Activated CD4-positive, CD25-positive, alpha-beta regulatory T cell (primary cell): ENCODE results near the gene ZAR1L.
"Not testable (repeated sequence)": the region's sequence is repeated elsewhere in the genome, so short reads cannot be mapped to it uniquely, and the experiment has no call there.

Source experiments
- DNase-seq, 4 experiments: peaks; one replicate each; lab custom pipeline; 2025; lab: John Stamatoyannopoulos, UW

The ZAR1L gene, protein sequence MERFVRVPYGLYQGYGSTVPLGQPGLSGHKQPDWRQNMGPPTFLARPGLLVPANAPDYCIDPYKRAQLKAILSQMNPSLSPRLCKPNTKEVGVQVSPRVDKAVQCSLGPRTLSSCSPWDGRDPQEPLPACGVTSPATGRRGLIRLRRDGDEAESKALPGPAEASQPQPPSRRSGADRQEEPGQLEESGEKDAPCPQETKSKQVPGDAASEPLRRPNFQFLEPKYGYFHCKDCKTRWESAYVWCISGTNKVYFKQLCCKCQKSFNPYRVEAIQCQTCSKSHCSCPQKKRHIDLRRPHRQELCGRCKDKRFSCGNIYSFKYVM

DNA sequence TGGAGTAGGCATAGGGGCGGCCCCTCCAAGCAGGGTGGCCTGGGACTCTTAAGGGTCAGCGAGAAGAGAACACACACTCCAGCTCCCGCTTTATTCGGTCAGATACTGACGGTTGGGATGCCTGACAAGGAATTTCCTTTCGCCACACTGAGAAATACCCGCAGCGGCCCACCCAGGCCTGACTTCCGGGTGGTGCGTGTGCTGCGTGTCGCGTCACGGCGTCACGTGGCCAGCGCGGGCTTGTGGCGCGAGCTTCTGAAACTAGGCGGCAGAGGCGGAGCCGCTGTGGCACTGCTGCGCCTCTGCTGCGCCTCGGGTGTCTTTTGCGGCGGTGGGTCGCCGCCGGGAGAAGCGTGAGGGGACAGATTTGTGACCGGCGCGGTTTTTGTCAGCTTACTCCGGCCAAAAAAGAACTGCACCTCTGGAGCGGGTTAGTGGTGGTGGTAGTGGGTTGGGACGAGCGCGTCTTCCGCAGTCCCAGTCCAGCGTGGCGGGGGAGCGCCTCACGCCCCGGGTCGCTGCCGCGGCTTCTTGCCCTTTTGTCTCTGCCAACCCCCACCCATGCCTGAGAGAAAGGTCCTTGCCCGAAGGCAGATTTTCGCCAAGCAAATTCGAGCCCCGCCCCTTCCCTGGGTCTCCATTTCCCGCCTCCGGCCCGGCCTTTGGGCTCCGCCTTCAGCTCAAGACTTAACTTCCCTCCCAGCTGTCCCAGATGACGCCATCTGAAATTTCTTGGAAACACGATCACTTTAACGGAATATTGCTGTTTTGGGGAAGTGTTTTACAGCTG lies at the start of gene ZAR1L, which contains the start of gene BRCA2:
ZAR1L (minus strand) TSS at position 126 of the 790 bp plus-strand sequence. CDS start 3,438 bp downstream, outside the sequence.
BRCA2 (plus strand) TSS at position 271 of the 790 bp plus-strand sequence. CDS start 953 bp downstream, outside the sequence.
- DNase-seq = peak; percentile 71 to 82 (median 76)

DNA sequence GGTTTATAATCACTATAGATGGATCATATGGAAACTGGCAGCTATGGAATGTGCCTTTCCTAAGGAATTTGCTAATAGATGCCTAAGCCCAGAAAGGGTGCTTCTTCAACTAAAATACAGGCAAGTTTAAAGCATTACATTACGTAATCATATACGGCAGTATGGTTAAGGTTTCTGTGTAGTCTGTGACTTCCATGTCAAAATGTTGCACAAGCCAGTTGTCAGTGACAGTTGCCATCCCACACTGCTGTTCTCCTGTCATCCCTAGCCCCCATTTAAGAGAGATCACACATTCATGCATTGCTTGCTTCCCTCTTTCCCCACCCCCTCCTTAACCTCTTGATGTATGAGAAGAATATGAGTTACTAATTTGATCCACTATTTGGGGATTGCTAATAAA lies 47.4 kb upstream of the ZAR1L start:
- no peak for DNase-seq

DNA sequence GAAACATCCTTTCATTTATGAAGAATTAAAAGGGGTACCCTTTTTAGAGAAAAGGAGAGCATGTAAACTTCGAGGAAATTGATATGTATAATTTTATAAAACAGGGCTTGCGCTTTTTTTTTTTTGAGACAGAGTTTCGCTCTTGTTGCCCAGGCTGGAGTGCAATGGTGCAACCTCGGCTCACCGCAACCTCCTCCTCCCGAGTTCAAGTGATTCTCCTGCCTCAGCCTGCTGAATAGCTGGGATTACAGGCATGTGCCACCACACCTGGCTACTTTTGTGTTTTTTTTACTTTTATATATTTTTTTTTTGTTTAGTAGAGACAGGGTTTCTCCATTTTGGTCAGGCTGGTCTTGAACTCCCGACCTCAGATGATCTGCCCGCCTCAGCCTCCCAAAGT lies 40.8 kb upstream of the ZAR1L start:
- DNase-seq = not testable (repeated sequence)

DNA sequence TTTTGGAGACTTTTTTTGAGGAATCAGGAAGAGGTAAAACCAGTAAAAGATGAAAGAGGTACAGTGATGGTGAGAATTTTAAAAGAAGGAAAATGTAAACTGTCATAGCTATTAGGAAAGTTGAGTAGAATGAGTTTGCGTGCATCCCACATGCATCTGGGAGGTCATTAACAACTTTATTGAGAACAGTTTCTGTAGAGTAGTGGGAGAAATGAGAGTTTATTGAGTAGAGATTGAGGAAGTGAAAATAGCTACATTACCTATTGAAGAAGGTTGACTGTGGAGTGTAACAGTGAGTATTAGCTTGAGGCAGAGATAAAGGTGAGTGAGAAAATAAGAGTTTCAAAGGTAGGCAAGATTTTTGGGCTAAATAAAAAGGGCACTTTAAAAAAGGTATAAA lies 38.9 kb upstream of the ZAR1L start:
- no peak for DNase-seq

DNA sequence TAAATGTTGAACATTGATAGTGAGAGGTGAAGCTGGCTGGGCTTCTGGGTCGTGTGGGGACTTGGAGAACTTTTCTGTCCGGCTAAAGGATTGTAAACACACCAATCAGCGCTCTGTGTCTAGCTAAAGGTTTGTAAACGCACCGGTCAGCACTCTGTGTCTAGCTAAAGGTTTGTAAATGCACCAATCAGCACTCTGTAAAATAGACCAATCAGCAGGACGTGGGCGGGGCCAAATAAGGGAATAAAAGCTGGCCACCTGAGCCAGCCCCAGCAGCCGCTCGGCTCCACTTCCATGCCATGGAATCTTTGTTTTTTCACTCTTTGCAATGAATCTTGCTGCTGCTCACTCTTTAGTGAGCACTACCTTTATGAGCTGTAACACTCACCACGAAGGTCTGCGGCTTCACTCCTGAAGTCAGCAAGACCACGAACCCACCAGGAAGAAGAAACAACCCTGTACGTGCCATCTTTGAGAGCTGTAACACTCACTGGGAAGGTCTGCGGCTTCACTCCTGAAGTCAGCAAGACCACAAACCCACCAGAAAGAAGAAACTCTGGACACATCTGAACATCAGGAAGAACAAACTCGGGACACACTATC lies 35.8 kb upstream of the ZAR1L start:
- DNase-seq = not testable (repeated sequence)

DNA sequence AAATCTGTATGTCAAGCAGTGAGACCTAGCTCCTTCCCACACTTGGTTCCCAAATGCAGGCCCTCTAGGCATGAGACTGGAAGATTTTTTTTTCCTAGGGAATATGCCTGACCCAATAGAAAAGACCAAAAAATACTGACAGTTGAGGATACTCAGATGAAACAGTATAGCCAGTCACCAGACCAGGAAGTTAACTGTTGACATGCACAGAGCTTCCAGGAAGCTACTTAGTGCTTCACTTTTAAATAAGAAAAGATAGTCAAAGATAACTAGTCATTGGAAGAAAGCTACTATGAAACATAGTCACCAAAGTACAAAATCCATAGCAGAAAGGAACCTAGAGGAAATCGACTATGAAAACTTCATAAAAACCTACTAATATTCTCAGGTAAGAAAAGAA lies 32.5 kb upstream of the ZAR1L start:
- DNase-seq = no peak

DNA sequence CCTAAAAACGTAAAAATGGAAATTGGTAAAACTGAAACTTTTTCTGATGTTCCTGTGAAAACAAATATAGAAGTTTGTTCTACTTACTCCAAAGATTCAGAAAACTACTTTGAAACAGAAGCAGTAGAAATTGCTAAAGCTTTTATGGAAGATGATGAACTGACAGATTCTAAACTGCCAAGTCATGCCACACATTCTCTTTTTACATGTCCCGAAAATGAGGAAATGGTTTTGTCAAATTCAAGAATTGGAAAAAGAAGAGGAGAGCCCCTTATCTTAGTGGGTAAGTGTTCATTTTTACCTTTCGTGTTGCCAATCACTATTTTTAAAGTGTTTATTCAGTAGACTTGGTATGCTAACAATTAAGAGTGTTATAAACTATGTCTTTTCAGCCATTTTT lies 25.8 kb upstream of the ZAR1L start:
- DNase-seq = no peak

DNA sequence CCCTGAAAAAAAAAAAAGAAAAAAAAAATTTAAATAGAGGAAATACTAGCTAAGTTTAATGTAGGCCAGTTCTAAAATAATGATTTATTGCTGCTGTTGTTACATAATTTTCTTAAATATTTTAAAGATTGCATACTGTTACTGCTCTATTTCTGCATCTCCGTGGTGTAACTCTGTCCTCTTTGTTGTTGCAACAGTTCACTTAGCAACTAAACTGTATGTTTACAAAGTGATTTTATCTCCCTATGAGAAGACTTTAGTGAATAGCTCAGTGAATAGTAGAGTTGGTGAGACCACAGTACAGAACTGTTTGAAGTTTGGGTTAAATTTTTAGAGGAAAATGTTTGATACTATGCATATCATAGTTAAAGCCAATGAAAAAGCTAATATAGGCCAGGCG lies 19.5 kb upstream of the ZAR1L start:
- no peak for DNase-seq

DNA sequence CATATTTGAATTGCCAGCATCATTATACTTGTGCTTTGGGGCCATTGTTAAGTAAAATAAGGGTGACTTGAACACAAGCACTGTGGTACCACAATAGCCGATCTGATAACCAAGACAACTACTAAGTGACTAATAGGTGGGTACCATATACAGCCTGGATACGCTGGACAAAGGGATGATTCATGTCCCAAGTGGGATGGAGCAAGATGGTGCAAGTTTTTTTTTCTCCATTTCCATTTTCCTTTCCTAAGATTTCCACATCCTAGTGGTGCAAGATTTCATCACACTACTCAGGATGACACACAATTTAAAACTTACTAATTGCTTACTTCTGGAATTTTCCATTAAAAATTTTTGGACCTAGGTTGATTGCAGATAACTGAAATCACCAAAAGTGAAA lies 15.3 kb upstream of the ZAR1L start:
- DNase-seq = no peak

DNA sequence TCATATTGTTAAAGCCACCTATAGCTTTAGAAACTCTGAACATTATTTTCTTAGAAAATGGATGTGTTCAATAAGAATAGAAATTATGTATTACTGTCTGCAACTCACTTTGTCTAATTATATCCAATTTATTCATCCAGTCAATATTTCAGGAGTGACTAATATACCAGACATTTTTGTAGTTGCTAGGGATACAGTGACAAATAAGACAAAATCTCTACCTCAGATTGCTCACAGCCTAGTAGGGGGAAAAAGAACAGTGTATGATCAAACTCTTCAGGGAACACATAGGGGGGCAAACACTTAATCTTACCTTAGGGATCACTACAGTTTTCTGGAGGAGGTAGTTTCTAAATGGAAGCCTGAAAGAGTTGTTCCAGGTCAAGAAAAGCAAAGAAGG lies 8.7 kb upstream of the ZAR1L start:
- no peak for DNase-seq

DNA sequence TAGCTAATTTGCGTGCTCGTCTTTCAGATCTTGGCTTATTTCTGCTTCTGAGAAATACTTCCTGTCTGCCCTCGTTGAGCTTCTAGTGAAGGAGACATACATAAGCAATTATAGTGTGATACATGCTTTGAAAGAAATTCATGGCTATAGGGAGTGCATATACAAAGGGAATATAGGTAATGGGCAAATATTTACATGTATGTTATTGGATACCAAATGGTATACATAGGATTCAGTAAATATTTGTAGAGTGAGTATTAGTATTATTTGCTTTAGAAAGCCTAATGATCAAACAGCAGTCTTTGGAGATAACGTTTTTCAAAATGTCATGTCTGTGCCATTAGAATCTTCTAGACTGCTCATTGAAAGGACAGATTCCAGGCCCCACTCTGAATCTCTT lies 5.4 kb upstream of the ZAR1L start:
- DNase-seq = no peak

DNA sequence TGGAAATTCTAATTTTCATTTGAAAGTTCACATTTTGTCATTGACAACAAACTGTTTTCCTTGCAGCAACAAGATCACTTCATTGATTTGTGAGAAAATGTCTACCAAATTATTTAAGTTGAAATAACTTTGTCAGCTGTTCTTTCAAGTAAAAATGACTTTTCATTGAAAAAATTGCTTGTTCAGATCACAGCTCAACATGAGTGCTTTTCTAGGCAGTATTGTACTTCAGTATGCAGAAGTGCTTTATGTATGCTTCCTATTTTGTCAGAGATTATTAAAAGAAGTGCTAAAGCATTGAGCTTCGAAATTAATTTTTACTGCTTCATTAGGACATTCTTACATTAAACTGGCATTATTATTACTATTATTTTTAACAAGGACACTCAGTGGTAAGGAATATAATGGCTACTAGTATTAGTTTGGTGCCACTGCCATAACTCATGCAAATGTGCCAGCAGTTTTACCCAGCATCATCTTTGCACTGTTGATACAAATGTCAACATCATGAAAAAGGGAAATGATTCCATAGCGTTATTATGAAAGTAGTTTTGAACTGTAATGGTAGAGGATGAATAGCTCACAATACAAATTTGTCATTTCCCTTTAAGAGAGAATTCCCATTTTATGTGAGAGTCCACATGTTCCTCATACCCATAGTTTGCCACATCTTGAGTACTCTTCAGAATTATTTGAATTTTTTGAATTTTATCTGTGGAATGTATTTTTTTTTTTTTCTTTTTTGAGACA lies 2.7 kb upstream of the ZAR1L start:
- DNase-seq = no peak

DNA sequence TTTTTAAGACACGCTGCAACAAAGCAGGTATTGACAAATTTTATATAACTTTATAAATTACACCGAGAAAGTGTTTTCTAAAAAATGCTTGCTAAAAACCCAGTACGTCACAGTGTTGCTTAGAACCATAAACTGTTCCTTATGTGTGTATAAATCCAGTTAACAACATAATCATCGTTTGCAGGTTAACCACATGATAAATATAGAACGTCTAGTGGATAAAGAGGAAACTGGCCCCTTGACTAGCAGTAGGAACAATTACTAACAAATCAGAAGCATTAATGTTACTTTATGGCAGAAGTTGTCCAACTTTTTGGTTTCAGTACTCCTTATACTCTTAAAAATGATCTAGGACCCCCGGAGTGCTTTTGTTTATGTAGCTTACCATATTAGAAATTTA lies 1.3 kb upstream of the ZAR1L start:
- DNase-seq = no peak

DNA sequence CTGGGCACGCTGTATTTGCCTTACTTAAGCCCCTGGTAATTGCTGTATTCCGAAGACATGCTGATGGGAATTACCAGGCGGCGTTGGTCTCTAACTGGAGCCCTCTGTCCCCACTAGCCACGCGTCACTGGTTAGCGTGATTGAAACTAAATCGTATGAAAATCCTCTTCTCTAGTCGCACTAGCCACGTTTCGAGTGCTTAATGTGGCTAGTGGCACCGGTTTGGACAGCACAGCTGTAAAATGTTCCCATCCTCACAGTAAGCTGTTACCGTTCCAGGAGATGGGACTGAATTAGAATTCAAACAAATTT lies 821 bp upstream of the ZAR1L start:
- no peak for DNase-seq

DNA sequence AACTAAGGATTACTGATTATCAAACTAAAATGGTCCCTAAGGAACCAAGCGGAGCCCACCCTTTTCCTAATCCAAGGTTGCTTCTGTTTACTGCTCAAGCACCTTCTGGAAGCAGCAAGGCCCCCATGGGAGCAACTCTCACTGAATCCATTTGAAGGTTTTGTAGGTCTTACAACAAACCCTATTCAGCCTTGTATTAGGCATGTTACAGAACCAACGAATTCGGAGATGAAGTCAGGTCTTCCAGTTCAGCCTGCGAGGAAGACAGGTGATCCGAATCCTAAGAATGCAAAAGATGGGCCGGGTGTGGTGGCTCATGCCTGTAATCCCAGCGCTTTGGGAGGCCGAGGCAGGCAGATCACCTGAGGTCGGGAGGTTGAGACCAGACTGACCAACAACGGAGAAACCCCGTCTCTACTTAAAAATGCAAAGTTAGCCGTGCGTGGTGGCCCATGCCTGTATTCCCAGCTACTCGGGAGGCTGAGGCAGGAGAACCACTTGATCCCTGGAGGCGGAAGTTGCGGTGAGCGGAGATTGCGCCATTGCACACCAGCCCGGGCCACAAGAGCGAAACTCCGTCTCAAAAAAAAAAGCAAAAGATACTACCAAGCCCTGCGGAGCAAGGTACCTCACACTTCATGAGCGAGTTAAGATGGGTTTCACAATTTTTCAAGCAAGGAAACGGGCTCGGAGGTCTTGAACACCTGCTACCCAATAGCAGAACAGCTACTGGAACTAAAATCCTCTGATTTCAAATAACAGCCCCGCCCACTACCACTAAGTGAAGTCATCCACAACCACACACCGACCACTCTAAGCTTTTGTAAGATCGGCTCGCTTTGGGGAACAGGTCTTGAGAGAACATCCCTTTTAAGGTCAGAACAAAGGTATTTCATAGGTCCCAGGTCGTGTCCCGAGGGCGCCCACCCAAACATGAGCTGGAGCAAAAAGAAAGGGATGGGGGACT lies 609 bp downstream of the ZAR1L start:
- DNase-seq = peak; percentile 8 to 35 (median 30)

DNA sequence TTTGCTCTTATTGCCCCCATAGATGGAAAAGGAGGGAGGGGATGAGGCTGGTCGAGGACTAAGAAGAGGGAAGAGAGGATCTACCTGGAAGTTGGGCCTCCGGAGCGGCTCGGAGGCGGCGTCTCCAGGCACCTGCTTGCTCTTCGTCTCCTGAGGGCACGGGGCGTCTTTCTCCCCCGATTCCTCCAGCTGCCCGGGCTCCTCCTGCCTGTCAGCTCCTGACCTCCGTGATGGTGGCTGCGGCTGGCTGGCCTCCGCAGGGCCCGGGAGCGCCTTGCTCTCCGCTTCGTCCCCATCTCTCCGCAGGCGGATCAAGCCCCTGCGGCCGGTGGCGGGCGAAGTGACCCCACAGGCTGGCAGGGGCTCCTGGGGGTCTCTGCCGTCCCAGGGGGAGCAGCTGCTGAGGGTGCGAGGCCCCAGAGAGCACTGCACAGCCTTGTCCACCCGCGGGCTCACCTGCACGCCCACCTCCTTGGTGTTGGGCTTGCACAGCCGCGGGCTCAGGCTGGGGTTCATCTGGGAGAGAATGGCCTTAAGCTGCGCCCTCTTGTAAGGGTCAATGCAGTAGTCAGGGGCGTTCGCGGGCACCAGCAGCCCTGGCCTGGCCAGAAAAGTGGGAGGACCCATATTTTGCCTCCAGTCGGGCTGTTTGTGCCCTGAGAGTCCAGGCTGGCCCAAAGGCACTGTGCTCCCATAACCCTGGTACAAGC lies 3.8 kb downstream of the ZAR1L start:
- no peak for DNase-seq

DNA sequence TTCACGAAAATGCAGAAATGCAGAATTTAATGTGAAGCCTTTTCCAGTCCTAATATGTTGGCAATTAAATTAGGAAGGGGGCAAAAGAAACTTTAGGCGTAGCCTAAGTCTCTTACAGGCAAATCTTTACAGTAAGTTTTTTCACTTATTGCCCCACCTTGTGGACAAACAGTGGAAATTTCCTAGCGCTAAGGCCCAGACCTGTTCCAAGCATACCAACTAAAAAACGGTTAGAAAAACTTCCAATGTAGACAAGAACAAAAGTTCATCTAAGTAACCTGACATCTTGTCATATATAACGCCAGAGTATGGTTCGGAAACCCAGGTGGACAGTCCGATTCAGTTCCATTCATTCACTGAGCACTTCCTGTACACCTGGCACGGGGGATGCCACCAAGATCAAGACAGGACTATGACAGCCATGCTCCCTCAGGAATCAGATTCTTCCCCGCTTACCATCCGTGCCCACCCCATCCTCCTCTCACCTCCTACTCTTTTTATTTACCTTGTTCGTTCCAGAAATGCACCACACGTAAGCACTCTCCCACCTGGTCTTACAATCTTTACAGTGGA lies 4.9 kb downstream of the ZAR1L start:
- no peak for DNase-seq

DNA sequence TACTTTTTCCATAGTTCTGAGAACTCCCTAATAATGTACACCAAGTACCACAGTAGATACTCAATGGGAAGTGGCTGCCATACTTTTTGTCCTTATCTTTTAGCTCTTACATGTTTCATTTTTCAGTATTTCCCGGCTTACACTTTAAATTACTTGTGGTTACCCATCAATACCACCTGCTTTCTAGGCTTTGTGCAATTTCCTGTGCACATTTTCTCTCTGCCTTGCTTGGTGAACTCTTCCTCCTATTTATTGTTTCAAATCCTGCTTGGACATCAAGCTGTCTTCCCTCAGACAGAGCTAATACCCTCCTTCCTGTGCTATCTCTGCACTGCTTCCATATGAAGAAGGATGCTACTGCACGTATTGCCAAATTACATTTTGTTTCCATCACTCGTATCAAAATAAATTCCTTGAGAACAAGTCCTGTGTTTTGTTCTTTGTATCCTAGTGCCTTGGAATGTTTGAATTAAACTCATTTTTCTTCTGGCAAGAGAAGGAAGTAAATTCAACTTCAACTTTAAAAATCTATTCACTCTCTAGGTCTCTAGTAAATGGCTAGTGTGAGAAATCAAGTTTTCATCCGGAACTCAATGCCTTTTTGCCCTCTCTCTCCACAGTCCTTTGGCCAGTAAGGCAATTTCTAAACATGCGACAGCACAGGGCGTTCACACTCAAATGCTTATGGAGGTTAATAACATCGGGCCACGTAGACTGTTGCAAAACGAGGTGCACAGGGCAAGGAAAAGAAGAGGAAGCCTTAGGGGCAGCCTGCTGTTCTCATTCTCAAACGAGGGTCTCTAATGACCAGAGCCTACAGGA lies 5.6 kb downstream of the ZAR1L start:
- no peak for DNase-seq

DNA sequence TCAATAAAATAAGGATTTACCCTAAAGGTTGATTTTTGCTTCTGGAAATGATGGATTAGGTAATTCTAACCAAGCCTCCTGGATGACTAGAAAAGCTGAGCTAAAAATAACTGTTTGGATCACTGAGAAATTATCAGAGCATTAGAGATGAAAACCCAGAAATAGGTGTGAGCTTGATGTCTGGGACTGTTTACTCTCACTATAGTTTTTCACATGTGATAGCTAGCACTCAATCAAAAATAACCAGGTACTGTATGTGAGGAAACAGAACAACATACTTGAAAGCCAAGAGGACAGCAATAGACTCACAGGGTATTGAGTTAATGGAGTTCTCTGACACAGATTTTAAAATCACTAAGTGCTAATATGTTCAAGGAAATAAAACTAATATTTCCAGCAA lies 9.5 kb downstream of the ZAR1L start:
- DNase-seq = no peak
